Anterior cingulate cortex (tissue), 58 donors: Measurements from ENCODE around the gene DAPK1.

Experiments used
- DNase-seq, 58 donors: peaks; one replicate each; lab custom pipeline; 2025; lab: John Stamatoyannopoulos, UW

Gene DAPK1

DNA sequence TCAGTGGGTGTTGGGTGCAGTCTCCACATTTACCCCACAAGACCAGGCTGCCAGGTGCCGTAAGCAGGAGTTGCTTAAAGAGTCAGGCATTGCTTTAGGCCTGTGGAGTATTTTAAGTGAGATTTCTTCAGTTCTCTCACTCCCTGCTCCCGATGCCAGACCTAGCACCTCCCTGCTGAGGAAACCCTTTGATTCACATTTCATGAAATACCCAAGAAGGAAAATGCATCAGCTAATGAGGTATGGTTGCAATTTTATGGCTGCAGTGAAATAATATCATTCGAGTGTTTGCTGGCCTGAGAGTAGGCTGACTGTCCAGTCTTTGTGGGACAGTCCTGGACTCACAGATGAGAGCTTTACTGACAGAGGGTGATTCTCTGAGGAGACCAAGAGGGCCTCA is 160.8 kb downstream of the DAPK1 start:
- DNase-seq = no peak

DNA sequence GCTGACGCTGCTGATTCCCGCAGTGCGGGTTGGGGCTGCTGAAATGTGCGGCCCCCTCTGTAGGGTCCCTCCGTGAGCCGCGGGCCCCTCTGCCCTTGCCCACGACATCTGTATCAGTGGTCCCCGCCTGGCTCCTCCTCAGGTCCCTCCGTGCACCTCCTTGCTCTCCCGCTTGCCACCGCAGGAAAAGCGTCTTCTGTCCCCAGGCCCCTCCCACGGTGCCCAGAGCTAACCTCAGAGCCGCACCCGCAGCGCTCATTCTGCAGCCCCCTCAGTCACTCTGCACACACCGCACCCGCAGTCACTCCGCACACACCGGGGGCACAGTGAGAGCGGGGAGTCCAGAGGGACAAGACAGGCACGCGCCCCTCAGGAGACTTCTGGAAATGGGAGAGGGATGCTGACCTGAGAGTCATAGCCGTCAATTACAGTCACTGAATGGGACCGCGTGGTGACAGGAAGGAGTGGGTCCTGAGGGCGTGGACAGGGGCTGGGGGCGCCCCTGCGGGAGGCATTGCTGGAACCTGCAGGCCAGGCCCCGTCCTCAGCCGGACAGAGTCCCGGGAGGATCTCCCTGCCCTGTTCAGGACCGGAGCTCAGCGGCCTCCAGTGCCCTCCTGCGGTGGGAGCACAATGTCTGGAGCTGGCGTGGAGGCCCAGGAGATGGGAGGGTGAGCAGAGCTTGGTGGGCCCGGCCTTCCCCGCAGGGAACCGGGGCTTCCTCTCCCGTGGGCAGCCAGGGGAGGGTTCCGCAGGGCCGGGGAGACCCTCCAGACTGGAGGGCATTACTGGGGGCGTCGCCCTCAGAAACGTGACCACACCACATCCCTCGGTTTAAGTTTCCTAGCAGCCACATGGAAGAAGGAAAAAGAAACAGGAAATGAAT is 162.1 kb downstream of the DAPK1 start:
- DNase-seq = no peak

DNA sequence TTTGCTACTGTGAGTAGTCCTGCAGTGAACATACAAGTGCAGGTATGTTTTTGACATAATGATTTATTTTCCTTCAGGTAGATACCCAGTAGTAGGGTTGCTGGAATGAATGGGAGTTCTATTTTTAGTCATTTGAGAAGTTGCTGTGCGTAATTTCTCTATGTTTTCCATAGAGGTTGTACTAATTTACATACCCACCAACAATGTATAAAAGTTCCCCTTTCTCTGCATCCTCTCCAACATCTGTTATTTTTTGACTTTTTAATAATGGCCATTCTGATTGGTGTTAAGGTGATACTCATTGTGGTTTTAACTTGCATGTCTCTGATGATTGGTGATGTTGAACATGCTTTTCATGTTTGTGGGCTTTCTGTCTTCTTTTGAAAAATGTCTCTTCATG is 163.6 kb downstream of the DAPK1 start:
- DNase-seq = no peak

DNA sequence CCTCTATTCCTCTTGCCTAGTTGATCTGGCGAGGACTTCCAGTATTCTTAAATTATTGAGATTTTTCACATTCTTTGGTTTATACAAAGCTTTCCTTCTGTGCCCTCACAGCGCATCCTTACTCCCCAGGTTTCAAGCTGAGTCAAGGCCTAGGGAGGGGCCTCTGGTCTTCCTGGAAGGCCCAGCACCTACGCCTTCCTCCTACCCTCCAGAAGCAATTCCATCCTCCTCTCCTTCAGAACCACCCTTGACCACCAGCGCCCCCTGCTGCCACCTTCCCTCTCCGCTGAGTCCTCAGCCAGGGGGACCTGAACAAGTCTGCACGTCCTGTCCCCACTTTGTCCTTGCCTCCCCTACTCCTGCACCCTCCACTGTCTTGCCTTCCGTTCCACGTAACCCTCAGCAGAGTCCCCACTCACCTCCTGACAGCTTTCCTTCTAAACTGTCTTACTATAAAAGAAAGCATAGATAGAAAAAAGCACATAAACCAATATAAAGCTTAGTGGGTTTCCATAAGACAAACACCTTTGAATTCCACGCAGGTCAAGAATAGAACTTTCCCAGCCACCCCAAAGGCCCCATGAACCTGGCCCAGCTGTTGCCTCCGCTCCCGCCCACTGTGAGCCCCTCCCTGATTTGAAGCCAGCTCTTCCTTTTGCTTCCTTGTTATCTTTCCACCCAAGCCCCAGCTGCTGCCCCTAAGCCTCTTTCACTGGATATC is 165.3 kb downstream of the DAPK1 start:
- DNase-seq = peak in 38 of 58 donors; percentile 9 to 70 (median 34)

DNA sequence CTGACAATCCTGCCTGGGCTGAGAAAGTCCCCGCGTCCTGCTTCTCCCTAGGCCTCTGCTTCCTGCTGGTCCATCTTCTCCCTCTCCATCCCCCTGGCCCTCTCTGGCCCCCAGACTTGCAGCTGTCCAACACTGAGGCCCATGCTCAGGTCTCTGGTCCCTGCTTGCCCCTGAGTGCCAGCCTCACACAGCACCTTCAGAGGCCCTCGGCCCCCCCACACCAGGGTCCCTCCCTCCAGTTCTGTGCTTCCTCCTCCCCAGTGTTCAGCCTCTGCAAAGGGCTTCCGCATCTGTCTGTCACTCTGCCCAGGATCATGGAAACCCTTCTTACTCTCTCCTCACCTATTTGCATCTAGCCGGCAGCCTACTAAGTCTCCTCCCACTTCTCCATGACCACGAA is 165.9 kb downstream of the DAPK1 start:
- no peak for DNase-seq

DNA sequence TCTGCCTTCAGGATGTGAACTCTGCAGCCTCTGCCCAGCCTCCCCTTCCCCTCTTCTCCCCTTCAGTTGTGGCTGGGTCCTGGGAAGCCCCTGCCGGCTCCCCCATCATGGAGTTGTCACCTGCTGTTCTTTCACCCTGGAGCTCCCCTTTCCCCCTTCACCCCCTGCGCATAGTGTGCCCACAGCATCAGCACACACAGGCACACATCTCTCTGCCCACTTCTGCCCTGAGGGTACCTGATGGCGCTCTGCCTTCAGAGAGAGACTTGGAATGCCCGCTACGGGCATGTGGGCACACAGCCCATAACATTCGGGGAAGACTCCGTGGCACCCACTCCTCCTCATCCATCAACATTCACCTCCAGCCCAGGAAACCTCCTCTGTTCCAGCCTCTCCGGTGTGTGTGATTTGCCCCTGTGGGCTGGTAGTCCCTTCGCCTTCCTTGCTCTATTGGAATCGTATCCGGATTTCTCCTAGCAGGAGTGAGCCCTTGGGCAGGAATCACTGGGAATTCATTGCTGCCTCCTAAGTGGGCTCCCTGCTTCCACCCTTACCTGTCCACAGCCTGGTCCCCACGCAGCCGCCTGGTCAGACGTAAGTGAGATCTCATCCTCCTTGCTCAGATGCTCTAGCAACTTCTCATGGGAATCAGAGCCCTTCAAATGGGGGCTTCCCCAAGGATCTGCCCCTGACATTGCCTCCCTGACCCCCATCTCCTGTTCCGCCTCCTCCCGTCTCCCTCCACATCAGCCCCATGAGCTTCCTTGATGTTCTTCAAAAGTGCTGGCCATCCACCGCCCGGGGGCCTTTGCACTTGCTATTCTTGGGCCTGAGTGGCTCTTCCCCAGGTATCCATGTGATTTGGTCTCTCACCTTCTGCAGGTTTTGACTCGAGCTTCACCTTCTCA is 166.7 kb downstream of the DAPK1 start:
- DNase-seq = no peak

DNA sequence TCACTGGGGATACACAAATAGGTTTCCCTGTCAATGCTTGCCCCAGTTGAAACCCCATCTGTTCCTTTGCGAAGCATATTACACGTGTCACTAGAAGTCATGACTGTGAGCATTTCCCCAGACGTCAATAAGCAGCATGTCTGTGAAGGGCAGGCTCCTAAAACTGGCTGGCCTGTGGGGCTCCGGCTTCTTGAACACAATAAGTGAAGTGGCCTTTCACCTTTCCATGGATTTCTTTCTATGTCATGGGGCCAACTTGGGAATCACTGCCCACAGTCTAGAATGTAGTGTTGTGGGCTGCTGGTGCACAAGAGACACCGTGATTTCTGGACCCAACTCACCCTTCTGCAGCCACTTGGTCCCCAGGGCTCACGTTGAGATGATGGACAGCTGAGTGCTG is 167.8 kb downstream of the DAPK1 start:
- no peak for DNase-seq

DNA sequence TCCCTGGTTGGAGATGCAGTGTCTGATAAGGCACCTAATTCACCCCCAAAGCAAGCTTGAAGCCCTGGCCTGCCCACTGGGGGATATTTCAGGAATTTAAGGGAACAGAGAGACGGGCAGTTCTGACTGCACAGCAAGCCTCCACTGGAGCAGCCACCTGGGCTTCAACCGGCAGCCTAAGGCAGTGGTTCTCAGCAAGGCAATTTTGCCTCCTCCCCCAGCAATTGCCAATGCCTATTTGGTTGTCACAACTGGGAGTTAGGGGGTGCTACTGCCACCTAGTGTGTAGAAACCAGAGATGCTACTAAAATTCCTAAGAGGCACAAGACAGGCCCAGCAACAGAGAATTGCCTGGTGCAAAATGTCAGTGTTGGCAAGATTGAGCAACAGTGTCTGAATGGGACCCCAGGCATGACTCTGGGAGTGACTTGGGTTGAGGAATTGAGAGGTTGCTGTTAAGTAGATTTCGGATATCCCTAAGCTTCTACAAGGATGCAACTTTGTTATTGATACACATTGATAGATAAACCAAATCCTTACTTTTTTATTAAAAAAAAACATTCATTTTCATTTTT is 169.6 kb downstream of the DAPK1 start:
- DNase-seq = peak in 2 of 58 donors; percentile 9 to 40

DNA sequence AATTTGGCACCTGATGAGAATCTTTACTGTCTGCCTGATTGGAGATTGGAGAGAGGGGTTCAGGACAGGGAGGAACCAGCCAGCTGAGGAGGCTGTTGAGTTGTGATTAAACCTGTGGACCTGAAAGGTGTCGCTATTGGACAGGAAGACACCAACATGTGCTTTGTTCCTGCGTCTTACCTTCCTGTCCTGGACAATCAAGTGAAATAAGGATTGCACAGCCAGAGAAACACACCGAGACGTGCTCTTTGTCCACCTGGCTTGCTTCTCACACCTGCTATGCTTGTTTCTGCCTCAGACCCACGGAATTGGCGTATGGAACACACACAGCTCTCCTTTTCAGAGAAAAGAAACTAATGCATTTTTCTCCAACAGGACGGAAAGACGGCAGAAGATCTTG is 170.6 kb downstream of the DAPK1 start:
- no peak for DNase-seq

DNA sequence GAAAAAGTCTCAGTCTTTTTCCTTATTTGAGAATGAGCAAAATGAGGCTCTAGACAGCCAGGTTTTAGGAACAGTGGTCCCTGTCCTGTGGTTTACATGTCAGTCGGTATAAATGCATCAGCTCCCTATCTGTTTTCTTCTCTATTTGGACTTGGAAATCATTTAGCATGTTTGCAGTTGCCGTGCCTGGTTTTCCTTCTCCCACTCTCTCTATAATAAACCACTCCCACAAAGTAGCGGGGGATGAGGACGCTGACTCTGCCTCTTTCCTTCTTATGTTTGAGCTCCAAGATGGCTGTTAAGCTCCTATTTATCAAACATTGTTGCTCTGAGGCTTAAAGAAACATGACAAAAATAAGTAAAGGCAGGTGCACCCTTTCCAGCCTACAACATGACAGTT is 171.1 kb downstream of the DAPK1 start:
- DNase-seq = no peak

DNA sequence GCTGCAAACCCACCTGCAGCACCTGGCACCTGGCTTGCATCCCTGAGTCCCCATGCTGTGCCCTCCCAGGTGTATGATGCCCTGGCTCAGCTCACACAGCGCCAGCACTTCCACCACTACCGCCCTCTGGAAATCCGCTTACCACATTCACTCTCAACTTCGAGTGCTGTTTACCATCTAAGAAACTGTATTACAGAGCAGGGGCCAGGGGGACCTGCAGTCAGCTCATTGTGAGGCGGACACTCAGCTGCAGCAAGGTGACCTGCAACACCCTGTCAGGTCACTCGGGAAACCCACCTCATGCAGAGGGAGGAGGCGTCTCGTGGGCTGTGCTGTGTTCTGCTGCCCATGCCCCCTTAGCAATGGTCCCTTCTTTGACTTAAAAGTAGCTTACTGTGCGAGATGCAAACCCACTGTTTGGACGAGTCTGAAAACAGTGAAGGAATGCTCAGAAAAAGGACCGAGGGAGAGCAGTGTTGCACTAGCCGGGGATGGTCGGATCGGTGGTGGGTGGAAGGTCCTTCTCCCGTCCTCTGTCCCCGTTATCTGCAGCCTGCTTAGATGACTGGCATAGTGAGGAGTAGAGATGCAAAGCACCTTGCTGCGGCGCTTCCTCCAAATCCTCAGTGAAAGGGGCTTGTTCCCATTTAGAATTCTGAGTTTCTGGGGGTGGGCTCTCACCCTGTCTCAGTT is 173.1 kb downstream of the DAPK1 start:
- no peak for DNase-seq

DNA sequence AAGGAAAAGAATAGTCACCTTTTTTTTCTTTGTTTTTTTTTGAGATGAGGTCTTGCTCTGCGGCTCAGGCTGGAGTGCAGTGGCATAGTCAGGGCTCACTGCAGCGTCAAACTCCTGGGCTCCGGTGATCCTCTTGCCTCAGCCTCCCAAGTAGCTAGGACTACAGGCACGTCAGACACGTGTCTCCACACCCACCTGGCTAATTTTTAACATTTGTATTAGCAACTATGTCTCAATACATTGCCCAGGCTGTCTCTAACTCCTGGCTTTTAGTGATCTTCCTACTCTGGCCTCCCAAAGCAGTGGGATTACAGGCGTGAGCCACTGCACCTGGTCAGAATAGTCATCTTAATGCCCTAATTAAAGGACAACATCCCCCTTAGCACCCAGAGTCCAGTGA is 173.8 kb downstream of the DAPK1 start:
- DNase-seq = no peak

DNA sequence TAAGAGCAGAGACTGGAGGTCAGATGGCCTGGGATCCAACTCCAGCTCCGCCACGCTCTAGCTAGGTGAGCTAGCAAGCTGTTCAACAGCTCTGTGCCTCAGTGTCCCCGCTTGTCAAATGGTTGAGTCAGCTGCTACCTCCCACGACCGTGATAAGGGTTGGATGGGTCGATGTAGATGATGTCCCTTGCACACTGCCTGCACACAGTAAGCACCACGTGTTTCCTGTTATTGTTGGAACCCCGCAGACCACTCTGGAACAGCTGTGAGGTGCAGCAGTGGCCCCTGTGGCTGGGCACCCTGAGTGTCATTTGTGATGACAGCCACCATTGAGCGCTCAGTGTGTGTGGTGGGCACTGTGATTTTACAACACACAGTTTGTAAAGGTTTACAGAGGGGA is 174.3 kb downstream of the DAPK1 start:
- no peak for DNase-seq

DNA sequence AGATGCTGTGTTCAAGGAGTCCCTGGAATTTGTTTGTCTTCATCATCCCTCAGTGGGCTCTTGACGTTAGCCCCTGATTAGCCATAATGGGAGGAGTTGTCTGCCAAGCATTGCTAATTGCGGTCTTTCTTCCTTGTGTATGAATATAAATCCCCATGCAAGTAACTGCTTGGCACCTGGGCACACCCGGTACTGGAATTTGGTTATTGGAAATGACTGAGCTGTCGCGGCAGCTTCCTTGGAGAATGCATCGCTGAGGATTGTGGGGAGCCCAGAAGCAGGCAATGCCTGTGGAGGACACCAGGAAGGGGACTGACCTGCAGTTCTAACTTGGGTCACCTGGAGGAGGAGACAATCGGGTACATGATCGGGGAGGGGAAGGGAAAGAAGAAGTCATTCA is 174.9 kb downstream of the DAPK1 start:
- no peak for DNase-seq

DNA sequence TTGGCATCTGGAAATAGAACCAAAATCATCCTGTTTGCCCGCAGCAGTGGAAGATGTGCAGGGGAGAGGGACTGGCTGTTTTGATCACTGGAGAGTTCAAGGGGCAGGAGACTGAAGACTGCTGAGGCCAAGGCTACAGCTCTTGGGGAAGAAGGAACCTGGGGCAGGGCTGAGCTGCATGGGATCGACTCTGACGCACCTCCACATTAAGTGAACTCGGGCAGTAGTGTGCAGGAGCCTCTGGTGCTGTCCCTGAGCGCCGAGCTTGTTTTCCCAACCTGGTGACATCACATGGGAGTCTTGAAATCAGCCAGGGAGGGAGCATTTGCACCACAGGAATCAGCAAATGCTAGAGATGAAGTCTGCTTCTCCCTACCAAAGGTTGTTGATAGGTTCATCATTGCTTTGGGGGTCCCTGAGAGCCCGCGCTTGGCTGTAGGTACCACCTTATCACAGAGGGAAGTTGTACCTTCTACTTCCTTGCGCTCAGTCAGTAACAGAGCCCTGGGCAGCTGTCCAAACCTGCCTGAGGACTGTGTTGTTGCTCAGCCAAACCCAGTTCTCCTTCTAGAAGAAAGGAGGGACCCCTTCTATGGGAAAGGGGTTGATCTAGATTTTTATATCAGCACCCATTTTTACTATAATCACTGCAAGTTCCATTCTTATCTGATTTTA is 175.9 kb downstream of the DAPK1 start:
- DNase-seq = no peak

DNA sequence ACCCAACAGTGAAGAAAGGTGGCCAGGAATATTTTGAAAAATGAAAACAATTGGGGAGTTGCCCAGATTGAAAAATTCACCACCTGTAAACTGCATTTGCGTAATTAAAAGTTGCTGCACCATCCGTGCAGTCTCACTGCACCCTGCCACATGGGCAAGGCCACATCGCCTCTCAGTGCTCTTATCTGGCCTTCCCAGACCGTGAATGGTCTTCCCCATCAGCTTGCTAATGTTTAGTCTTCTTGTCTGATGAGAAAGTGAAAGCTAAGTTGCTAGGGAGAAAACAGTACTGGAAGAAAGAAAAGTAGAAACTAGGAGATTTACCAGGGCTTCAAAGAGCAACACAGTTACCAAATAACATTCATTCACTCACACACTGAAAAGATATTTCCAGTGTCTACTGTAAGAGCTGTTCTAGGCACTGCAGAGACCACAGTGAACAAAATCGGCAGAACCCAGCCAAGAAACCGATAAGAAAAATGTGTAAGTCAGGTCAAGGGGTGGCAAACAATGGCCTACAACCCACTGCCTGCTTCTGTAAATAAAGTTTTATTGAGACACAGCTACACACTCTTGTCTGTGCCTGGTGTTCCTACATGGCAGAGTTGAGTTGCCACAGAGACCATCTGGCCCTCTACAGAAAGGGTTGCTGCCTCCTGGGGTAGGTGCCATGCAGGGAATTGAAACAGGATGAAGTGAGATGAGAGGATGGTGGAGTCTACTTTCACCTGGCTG is 177.1 kb downstream of the DAPK1 start:
- DNase-seq = no peak

DNA sequence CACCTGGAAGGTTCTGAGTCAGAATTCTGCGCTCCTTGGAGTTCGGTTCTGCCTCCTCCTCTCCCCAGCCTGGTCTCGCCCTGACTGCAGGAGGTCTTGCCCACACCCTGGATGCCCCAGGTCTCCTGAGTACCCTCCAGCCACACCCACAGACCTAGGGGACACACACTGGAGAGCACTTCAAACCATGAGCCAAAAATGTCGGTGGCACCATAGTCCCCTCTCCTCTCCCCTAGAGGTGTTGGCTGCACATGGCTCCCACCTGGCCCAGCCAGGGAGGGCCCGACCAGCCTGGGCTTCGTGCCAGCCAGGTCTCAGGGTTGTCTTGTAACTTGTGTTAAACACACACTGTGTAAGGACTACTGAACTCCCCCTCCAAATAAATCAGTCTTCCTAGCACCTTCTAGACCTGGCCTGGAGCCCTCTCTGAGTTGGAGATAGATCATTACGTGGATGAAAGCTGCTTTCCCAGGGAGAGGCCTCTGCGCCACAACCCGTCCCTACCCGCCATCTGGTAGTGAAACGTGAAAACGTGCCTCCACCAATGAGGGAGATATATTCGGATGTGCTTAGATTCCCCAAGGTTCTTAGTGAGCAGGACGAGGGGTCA is 178.3 kb downstream of the DAPK1 start:
- DNase-seq = no peak
